NCI-H1105 treated with DMSO at 0.1 percent for 48 hours (cell line): Measurements from ENCODE around the gene WNT3A.
A peak's percentile ranks its signal among the peaks of the same experiment; 100 is the strongest.

Experiments used
- DNase-seq: peaks from one replicate; lab custom pipeline; 2025; lab: John Stamatoyannopoulos, UW

The WNT3A gene

DNA sequence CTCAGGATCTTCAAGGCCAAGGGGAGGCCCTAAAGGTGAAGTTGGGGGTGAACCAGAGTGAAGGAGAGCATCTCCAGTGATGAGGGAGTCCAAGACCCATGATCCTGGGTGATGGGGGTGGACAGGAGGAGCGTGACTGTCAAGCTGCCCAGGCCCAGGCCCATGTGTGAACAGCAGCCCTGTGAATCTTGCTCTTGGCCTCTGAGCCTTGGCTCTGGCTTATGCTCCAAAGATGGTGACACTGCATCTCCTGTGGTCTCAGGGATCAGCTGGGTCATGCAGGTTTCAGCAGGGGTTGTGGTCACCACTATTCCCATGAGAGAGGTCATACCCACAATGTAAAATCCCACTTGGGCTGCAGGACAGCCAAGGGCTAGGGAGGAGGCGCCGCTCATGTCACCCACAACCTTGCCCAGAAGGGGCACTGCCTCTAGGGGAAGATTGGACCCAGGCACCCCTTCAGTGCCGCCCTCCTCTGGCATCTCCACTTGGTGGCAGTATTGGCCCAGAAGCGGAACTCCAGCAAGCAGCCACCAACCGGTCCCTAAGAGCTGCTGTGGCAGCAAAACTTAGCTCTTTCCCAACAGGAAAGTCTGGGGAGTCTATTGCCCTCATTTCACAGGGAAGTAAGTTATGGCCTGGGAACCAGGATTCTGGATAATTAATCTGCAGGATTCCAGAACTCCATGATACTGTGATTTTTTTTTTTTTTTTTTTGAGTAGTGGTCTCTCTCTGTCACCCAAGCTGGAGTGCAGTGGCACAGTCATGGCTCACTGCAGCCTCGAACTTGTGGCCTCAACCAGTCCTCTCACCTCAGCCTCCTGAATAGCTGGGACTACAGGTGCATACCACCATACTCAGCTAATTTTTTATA is 7.5 kb upstream of the WNT3A start:
- peak; percentile 33 for DNase-seq

GRCh38 chr1:228000416-228000815 is 6.4 kb upstream of the WNT3A start:
- no peak for DNase-seq

DNA sequence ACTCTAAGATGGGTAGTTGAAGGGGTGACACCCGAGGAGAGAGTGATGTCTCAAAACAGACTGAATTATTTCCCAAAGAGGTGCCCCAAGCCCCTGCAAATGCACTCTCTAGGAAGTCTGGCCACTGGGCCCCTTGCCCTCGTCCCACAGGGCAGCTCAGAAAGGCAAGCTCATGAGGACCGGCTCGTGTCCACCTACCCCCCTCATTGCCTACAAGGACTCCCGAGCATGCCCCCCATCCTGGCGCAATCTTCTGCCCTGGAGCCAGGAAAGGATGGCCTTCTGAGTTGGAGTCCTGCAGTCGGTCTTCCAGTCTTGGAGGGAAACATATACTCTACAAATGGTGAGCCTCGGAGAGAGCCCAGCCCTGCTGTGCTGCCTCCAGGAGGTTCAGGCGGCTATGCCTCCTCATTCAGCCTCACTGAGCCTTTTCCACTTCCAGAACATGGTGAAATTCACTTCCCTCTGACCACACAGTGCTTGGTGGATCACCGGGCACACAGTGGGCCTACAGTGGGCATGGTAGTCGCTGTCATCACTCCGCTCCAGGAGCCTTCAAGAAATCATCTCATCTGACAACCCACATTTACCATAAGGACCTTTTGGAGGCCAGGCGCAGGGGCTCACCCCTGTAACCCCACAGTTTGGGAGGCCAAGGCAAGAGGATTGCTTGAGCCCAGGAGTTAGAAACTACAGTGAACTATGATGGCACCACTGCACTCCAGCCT is 5.8 kb upstream of the WNT3A start:
- DNase-seq, result no peak

DNA sequence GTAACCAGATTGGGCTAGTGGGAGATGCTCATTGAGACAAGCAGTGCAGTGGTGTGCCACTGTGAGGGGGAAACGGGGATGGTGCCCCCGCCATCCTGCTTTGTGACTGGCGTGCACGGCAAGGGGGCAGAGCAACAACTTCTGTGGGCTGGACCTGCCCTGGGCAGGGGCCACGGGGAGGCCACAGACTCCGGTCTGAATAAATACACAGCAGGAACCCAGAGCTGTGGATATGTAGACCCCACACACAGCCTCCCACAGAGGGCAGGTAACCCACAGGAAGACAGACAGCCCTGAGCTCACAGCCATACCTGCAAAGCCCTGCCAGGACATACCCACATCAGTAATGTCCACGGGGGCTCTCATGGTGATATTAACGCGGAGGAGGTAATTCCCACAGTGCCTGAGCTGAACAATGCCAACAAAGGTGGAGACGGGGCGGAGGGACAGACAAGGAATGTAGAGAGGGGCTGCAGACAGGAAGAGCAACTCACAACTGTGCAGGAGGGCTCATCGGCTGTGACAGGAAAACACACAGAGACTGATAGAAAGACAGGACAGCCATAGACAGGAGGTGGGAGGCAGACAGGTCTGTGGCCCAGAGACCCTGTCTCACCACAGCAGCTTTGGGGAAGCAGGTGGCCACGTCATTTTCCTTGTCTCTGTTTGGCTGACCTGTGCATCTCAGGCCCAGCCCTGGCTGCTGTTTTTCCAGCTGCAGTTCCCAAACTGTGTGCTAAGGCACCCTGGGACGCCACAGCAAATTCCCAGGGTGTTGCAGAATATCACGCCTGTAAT is 4.9 kb upstream of the WNT3A start:
- no peak for DNase-seq

- DNase-seq, result no peak
Measured at GRCh38 chr1:228002792-228003191, 4.0 kb upstream of the WNT3A start.

DNA sequence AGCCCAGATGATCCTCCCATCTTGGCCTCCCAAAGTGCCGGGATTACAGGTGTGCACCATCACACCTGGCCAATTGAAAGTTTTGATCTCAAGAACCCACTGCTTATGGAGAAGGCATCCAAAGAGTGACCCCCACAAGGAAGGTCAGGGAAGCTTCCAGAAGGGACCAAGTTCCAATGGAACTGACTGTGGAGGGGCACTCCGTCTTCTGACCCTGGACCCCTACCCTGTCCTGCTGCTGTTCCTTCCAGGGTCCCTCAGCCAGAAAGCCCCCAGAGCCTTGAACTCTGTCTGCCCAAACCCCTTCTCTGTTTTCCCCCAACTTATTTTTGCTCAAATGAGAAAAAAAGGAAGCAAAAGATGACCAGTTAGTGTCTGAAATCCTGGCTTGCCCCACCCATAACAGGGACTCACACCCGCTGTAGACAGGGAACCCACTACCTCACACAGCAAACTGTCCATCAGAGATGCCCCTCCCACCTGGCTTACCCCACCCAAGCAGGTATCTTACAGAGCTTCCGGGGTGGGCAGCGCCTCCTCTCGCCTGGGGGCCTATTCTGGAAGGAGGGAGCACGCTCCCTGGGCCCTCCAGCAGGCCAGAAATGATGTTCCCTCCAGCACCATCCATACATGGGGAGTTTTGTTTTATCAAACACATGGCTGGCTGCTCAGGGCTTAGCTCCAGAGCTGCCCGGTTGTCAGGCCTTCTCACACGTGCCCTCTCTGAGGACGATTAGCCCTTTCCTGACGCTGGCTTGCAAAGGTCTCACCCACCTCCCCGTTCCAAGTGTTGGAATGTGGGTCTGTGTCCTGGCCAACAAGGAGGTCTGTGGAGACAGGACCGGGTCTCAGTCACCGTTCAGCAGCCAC is 3.1 kb upstream of the WNT3A start:
- DNase-seq, result no peak

DNA sequence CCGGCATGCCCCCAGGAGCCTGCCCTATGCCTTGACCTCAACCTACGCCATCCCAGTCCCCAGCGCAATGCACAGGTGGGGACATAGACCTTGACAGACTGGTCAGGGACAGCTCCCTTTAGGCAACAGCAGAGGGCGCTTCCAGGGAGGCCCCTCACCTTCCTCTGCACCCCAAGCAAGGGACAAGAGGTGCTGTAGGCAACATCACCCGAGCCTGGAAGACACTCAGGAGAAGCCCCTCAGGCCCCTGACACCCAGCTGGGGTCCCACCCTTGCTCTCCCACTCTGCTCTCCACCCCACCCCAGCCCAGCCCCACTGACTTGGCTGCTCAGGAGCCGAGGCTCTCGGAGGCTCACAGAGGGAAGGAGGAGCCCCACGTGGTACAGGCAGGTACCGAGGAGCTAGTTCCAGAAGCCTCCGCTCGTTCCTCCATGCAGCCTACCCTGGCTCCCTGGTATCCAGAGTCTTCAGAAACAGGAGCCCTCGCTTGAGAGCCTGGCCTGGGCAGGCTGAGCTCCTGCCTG is 2.4 kb upstream of the WNT3A start:
- no peak for DNase-seq

DNA sequence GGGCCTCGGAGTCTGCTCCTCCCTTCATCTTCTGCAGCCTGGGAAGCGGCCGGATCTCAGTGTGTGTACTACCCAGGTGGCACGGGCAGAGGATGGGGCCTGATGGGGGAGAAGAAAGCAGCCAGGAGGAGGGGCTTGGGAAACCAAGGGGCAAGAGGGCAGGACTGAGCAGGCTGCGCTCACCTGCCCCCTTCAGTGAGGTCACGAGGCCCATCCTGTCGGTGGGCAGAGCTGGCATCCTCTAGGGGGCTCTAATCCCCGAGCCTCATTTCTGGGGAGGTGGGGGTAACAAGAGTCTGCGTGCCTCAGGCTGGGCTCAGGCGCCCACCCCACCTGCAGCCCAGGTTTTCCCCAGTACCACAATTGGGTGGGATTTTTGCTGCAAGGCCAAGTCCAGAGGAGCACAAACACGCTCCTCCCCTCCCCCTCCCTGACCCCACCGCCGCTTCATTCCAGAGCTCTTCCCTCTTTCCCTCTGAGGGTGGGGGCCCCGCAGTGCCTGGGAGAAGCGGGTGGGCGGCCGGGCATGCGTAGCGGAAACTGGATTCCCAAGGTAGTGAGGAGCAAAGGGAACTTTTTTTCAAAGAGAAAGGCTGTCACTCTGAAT is 1.8 kb upstream of the WNT3A start:
- no peak for DNase-seq

GRCh38 chr1:228005511-228006033 is 1.2 kb upstream of the WNT3A start:
- no peak for DNase-seq

DNA sequence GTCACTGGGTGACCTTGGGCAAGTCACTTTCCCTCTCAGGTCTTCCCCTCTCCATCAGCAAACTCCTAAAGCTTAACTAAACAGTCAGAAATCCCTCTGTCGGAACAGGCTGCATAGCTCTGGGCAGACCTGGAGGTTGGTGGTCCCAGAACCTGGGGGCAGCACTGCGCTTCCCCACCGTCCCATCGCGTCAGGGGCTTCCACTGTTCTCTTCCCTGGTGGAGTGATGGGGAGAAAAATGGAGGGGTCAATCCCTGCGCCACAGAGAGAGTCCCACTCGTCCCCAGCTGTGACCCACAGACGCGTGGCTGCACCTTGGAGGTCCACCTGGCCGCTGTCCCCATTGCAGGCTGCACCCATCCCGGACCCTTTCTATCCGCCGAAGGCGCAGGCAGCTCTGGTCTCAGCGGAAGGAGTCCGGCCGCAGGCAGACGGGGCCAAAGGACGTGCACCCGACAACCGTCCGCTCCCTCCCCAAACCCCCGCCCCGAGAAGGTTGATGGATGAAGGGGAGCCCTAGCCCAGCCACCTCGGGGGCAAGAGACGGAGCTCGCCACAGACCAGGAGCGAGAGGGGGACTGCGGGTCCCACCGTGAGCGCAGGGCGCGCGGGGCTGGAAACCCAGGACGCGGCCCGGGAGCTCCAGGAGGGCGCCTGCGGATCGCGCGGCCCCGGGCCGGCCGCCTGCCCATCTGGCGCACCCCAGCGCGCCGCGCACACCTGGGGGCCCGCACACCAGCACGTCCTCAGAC is 588 bp upstream of the WNT3A start:
- no peak for DNase-seq

DNA sequence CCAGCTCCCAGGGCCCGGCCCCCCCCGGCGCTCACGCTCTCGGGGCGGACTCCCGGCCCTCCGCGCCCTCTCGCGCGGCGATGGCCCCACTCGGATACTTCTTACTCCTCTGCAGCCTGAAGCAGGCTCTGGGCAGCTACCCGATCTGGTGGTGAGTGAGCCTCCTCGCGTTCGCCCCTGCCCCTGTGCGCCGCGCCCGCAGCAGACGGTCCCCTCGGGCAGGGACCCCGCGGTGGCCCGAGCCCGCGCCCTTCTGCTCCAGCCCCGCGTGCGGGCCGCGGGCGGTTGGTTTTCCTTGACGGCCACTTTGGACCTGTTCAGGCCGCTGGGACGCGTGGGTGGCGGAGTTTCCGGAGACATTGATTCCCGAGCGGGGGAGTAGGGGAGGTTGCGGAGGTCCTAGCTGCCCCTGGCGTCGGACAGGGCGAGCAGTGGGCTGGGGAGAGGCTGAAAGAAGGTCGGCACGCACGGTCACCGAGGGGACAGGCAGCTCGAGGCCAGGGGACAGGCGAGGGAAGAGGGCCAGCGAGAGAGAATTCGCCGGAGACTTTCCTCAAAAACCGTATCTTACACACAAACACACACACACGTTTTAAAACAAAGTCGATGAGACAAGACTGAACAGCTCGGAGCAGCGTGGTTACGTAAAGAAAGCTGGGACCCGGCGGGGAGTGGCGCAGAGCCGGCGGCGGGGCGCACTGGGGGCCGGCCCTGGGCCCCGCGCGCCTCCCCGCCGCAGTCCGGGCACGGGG is 427 bp downstream of the WNT3A start:
- no peak for DNase-seq

DNA sequence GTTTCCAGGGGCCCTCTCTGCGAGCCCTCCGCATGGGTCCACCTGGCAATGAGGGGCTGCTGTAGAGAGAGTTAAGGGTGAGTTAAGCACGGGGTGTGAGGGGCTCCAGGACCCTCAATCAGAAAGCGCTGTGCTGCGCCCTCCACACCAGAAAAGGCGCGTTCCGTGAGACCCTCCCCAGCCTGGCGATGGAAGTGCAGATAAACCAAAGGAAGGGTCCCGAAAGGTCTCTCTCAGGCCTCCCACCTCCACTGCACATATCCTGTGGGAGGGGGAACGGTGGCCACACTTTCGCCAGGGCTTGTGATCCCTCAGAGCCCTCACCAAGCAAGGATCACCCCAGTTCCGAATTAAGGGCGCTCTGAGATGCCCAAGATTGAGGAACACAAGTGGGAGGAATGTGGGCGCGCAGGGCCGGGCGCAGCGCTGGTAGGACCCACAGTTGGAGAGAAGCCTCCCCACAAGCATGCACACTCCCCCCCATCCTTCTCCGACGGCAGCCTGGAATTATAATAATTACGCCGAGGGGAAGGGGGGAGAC is 1.1 kb downstream of the WNT3A start:
- DNase-seq, result no peak

GRCh38 chr1:228008391-228009115 is 1.8 kb downstream of the WNT3A start:
- no peak for DNase-seq

- DNase-seq, result no peak
Measured at GRCh38 chr1:228009116-228009827, 2.5 kb downstream of the WNT3A start.

DNA sequence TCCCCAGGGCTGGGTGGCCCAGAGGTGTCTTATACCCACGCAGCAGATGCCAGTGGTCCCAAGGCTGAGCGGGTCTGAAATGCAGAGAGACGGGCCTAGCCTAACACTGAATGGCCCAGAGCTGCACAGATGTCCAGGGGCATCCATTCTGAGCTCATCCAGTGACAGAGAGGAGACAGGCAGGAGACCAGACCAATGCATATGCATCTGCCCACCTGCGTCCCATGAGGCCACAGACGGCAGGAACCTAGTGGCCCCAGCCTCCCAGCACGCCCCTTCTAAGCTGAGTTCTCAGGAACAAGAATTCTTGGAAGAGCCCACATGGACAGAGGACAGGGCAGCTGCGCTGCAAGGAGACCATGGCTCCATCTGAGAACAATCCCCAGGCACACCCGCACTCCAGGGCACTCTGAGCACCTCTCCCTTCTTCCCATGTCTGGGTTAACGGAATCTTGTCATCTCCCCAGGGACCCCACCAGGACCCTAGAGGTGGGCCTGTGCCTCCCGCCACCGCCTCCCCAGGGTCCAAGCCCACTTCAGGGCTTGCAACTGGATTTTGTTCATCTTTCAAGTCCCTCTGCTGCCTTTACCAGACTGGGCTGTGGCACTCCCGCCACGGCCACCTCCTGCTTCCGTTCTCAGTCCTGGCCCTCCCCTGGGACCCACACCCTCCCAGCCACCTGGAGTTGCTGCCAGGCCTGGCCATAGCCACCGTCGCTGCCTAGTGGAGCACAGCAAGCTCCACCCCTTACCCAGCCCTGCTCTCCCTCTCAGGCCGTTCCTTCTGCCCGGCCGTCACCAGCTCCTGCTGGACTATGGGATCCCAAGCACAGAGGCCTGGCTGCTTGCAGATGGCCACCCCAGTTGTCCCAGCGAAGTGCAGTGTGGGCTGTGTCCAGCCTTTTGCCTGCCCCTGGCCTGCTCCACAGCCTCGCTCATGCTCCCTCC is 3.3 kb downstream of the WNT3A start:
- DNase-seq, result no peak

DNA sequence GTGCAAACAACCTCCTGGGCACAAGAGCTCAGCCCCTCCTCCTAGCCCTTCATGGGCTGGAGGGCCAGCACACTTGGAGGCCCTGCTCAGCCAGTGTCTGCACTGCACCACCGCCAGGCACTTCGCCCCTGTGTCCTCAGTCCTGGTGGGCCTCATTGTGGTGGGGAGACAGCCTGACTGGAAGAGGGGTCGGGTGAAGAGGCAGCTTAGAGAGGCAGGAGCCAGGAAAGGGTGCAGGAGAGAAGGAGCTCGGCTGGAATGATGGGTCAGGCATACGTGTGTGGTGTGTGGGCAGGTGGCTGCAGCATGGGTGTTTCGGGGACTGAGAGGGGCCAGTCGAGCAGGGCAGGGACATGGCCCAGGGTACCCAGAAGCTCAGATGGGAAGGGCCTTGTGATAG is 4.1 kb downstream of the WNT3A start:
- DNase-seq, result no peak
